ENCODE data around the gene KCNG1.

DNA sequence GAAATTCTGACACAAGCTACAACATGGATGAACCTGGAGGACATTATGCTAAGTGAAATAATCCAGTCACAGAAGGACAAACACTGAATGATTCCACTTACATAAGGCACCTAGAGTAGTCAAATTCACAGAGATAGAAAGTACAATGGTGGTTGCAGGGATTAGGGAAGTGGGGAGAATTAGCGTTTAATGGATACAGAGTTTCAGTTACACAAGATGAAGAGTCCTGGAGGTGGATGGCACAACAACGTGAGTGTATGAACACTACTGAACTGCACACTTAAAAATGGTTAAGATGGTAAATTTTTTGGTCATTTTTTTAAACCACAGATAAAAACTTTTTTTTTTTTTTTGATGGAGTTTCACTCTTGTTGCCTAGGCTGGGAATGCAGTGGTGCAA lies 39.6 kb downstream of the KCNG1 start:
- TF ChIP-seq, protein P1, sequence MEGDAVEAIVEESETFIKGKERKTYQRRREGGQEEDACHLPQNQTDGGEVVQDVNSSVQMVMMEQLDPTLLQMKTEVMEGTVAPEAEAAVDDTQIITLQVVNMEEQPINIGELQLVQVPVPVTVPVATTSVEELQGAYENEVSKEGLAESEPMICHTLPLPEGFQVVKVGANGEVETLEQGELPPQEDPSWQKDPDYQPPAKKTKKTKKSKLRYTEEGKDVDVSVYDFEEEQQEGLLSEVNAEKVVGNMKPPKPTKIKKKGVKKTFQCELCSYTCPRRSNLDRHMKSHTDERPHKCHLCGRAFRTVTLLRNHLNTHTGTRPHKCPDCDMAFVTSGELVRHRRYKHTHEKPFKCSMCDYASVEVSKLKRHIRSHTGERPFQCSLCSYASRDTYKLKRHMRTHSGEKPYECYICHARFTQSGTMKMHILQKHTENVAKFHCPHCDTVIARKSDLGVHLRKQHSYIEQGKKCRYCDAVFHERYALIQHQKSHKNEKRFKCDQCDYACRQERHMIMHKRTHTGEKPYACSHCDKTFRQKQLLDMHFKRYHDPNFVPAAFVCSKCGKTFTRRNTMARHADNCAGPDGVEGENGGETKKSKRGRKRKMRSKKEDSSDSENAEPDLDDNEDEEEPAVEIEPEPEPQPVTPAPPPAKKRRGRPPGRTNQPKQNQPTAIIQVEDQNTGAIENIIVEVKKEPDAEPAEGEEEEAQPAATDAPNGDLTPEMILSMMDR (tag by site-specific recombination; IDR thresholded peaks at IDR 0.05), result no peak
- no peak for TF ChIP-seq ZNF561 (tag by site-specific recombination; IDR thresholded peaks at IDR 0.05; ENCODE audit: borderline replicate concordance)
